Astrocyte (in vitro differentiated cells and primary cell): Measurements from ENCODE around the gene AP1B1.

Source experiments
- EZH2 ChIP-seq: IDR thresholded peaks from 2 replicates; pipeline ENCODE4 v1.6.1; 2012; ENCODE audit warnings: mild to moderate bottlenecking, low read length, inconsistent platforms; ENCODE audit not compliant: insufficient read depth
- TF ChIP-seq, protein P1 (sequence below): IDR thresholded peaks from 2 replicates; pipeline ENCODE4 v1.5.1; 2011; ENCODE audit warnings: low read depth, mild to moderate bottlenecking, inconsistent platforms, low read length, moderate library complexity; ENCODE audit not compliant: insufficient read depth

GRCh38 chr22:29306175-29306834, 82.1 kb downstream of the AP1B1 start, which contains the start of gene GAS2L1:
- TF ChIP-seq, protein P1, sequence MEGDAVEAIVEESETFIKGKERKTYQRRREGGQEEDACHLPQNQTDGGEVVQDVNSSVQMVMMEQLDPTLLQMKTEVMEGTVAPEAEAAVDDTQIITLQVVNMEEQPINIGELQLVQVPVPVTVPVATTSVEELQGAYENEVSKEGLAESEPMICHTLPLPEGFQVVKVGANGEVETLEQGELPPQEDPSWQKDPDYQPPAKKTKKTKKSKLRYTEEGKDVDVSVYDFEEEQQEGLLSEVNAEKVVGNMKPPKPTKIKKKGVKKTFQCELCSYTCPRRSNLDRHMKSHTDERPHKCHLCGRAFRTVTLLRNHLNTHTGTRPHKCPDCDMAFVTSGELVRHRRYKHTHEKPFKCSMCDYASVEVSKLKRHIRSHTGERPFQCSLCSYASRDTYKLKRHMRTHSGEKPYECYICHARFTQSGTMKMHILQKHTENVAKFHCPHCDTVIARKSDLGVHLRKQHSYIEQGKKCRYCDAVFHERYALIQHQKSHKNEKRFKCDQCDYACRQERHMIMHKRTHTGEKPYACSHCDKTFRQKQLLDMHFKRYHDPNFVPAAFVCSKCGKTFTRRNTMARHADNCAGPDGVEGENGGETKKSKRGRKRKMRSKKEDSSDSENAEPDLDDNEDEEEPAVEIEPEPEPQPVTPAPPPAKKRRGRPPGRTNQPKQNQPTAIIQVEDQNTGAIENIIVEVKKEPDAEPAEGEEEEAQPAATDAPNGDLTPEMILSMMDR = peak; percentile 18
- no peak for TF ChIP-seq EZH2
